IMR-90 (cell line): Measurements from ENCODE around the gene CENPT. TPM values are rescaled to one million over a fixed set of nuclear protein-coding genes. Genes with fewer than 3 reads are reported as not detected.

ENCODE experiments used
- ATAC-seq: fragments of 200-7000 bp; cut with Tn5 transposase; 2 replicates; pipeline ENCODE4 v1.9.1; 2020; ENCODE audit warnings: low read depth, mild to moderate bottlenecking, moderate library complexity
- BruUV-seq: library from RNA; stranded (reverse); fragments of 400-500 nt; replicated peaks from 2 replicates; lab custom pipeline; 2021; lab: Mats Ljungman, UMichigan
- CTCF ChIA-PET: fragments of 300-600 bp; formaldehyde crosslinking; extraction: SDS; loops from one replicate; lab custom pipeline; 2021; ENCODE audit warnings: antibody characterized with exemption; lab: Yijun Ruan, JAX
- POLR2A ChIA-PET: fragments of 300-600 bp; sonication (Branson Sonifier 250); formaldehyde crosslinking; loops from one replicate; lab custom pipeline; 2022; ENCODE audit warnings: antibody characterized with exemption; ENCODE audit not compliant: unreplicated experiment; lab: Charles Lee
- DNase-seq: peaks from one replicate; pipeline ENCODE4 v3.0.0; 2013
- H2AFZ ChIP-seq: replicated peaks from 2 replicates; pipeline ENCODE3; 2013; ENCODE audit warnings: low read length, mild to moderate bottlenecking; ENCODE audit not compliant: poor library complexity
- H2AK5ac ChIP-seq: 2 replicates; pipeline ENCODE4 v1.6.1; 2013; ENCODE audit warnings: low read depth, low read length, inconsistent platforms
- H2AK9ac ChIP-seq: replicated peaks from 2 replicates; pipeline ENCODE3; 2013; ENCODE audit warnings: mild to moderate bottlenecking, low read depth, low read length, moderate library complexity; ENCODE audit not compliant: poor library complexity
- H2BK120ac ChIP-seq: 2 replicates; pipeline ENCODE4 v1.6.1; 2013; ENCODE audit warnings: low read depth, low read length, inconsistent platforms
- H2BK15ac ChIP-seq: 3 replicates; pipeline ENCODE4 v1.6.1; 2013; ENCODE audit warnings: low read depth, low read length, inconsistent platforms
- H2BK20ac ChIP-seq: 2 replicates; pipeline ENCODE4 v1.6.1; 2013; ENCODE audit warnings: low read depth, mild to moderate bottlenecking, inconsistent platforms, low read length, moderate library complexity
- H2BK5ac ChIP-seq: 2 replicates; pipeline ENCODE4 v1.6.1; 2013; ENCODE audit warnings: mild to moderate bottlenecking, low read depth, low read length, inconsistent platforms; ENCODE audit not compliant: poor library complexity, severe bottlenecking
- H3K14ac ChIP-seq: replicated peaks from 2 replicates; pipeline ENCODE4 v1.6.1; 2013; ENCODE audit warnings: low read depth, low read length, inconsistent platforms
- H3K18ac ChIP-seq: 2 replicates; pipeline ENCODE4 v1.6.1; 2013; ENCODE audit warnings: low read depth, low read length, control low read depth
- H3K23ac ChIP-seq: 2 replicates; pipeline ENCODE4 v1.6.1; 2013; ENCODE audit warnings: low read depth, low read length, inconsistent platforms
- H3K27ac ChIP-seq: 2 replicates; pipeline ENCODE4 v1.5.1; 2013; ENCODE audit warnings: mild to moderate bottlenecking, control low read depth, low read length; ENCODE audit not compliant: insufficient read depth
- H3K27me3 ChIP-seq: 2 replicates; pipeline ENCODE4 v1.6.1; 2013; ENCODE audit warnings: low read length; ENCODE audit not compliant: control insufficient read depth, insufficient read depth
- H3K36me3 ChIP-seq: 2 replicates; pipeline ENCODE4 v1.6.1; 2013; ENCODE audit warnings: low read length, mixed read lengths; ENCODE audit not compliant: control insufficient read depth, insufficient read depth
- H3K4ac ChIP-seq: 2 replicates; pipeline ENCODE4 v1.6.1; 2013; ENCODE audit warnings: low read depth, low read length, inconsistent platforms
- H3K4me1 ChIP-seq: 2 replicates; pipeline ENCODE4 v1.6.1; 2013; ENCODE audit warnings: low read length, mixed read lengths; ENCODE audit not compliant: control insufficient read depth, insufficient read depth
- H3K4me2 ChIP-seq: 2 replicates; pipeline ENCODE4 v1.6.1; 2013; ENCODE audit warnings: low read depth, mild to moderate bottlenecking, control low read depth, low read length, moderate library complexity
- H3K4me3 ChIP-seq: 2 replicates; pipeline ENCODE4 v1.5.1; 2013; ENCODE audit warnings: low read depth, mild to moderate bottlenecking, control low read depth, low read length, moderate library complexity; ENCODE audit not compliant: insufficient read depth
- H3K56ac ChIP-seq: 2 replicates; pipeline ENCODE4 v1.6.1; 2013; ENCODE audit warnings: low read length, inconsistent platforms; ENCODE audit not compliant: insufficient read depth; ENCODE audit errors: extremely low read depth
- H3K79me1 ChIP-seq, 2 experiments: 2 replicates each; pipeline ENCODE4 v1.6.1; 2013; ENCODE audit warnings: low read length in 2 of 2, inconsistent platforms in 1 of 2, low read depth in 1 of 2
- H3K9ac ChIP-seq: 2 replicates; pipeline ENCODE4 v1.6.1; 2013; ENCODE audit warnings: low read depth, low read length, control low read depth
- H3K9me1 ChIP-seq: 2 replicates; pipeline ENCODE4 v1.6.1; 2013; ENCODE audit warnings: low read length, inconsistent platforms; ENCODE audit not compliant: insufficient read depth
- H3K9me3 ChIP-seq: 2 replicates; pipeline ENCODE4 v1.6.1; 2013; ENCODE audit warnings: low read length; ENCODE audit not compliant: control insufficient read depth, insufficient read depth
- H4K20me1 ChIP-seq: 2 replicates; pipeline ENCODE4 v1.6.1; 2013; ENCODE audit warnings: low read length, inconsistent platforms; ENCODE audit not compliant: insufficient read depth
- H4K5ac ChIP-seq: 2 replicates; pipeline ENCODE4 v1.6.1; 2013; ENCODE audit warnings: mild to moderate bottlenecking, low read depth, low read length, control low read depth
- H4K8ac ChIP-seq, 2 experiments: 2 replicates each; pipeline ENCODE4 v1.6.1; 2013; ENCODE audit warnings: low read depth in 2 of 2, low read length in 2 of 2, control low read depth in 1 of 2, inconsistent platforms in 1 of 2
- H4K91ac ChIP-seq: 2 replicates; pipeline ENCODE4 v1.6.1; 2013; ENCODE audit warnings: low read depth, low read length, inconsistent platforms; ENCODE audit not compliant: insufficient read depth
- BHLHE40 ChIP-seq: fragments of 150-350 bp; IDR thresholded peaks from 2 replicates; pipeline ENCODE4 v1.6.1; 2016; ENCODE audit warnings: mild to moderate bottlenecking, low read depth, low read length
- CEBPB ChIP-seq: IDR thresholded peaks from 2 replicates; pipeline ENCODE4 v1.6.1; 2012; ENCODE audit warnings: low read depth, low read length, improper control_type of control experiment
- CHD1 ChIP-seq: IDR thresholded peaks from 2 replicates; pipeline ENCODE4 v1.6.1; 2012; ENCODE audit warnings: low read depth, low read length, improper control_type of control experiment
- FOS ChIP-seq: fragments of 150-350 bp; IDR thresholded peaks from 2 replicates; pipeline ENCODE4 v1.6.1; 2016; ENCODE audit warnings: low read depth, low read length
- MAFK ChIP-seq: IDR thresholded peaks from 2 replicates; pipeline ENCODE4 v1.6.1; 2012; ENCODE audit warnings: low read depth, low read length, improper control_type of control experiment
- MAZ ChIP-seq: IDR thresholded peaks from 2 replicates; pipeline ENCODE4 v1.6.1; 2012; ENCODE audit warnings: low read depth, mild to moderate bottlenecking, low read length, improper control_type of control experiment, moderate library complexity, borderline replicate concordance
- MXI1 ChIP-seq: IDR thresholded peaks from 2 replicates; pipeline ENCODE4 v1.6.1; 2012; ENCODE audit warnings: low read depth, mild to moderate bottlenecking, low read length, moderate library complexity, borderline replicate concordance
- NFE2L2 ChIP-seq: fragments of 150-350 bp; IDR thresholded peaks from 2 replicates; pipeline ENCODE4 v1.6.1; 2016; ENCODE audit warnings: low read depth, mild to moderate bottlenecking, low read length
- POLR2A ChIP-seq: IDR thresholded peaks from 2 replicates; pipeline ENCODE4 v1.6.1; 2012; ENCODE audit warnings: mild to moderate bottlenecking, low read depth, low read length
- RAD21 ChIP-seq: IDR thresholded peaks from 2 replicates; pipeline ENCODE4 v1.6.1; 2012; ENCODE audit warnings: low read length, improper control_type of control experiment
- RCOR1 ChIP-seq: IDR thresholded peaks from 2 replicates; pipeline ENCODE4 v1.6.1; 2012; ENCODE audit warnings: mild to moderate bottlenecking, low read length, improper control_type of control experiment; ENCODE audit not compliant: insufficient replicate concordance
- RFX5 ChIP-seq: IDR thresholded peaks from 2 replicates; pipeline ENCODE4 v1.8.0; 2012; ENCODE audit warnings: low read depth, mild to moderate bottlenecking, low read length, moderate library complexity
- SMC3 ChIP-seq: fragments of 150-350 bp; IDR thresholded peaks from 2 replicates; pipeline ENCODE4 v1.6.1; 2016; ENCODE audit warnings: low read depth, mild to moderate bottlenecking, antibody characterized with exemption, low read length, moderate library complexity
- WGBS, 2 experiments: methylation state at CpG; one replicate each; pipeline versions ENCODE4 v1.1.5 to v1.1.7; 2013; ENCODE audit warnings: missing lambda C conversion rate in 2 of 2; ENCODE audit not compliant: insufficient read length in 1 of 2; ENCODE audit errors: extremely low coverage in 2 of 2; 5-methylcytosine and 5-hydroxymethylcytosine counted together
- dilution Hi-C: fragments of 300-500 bp; cut with HindIII; formaldehyde crosslinking; loops from one replicate; pipeline ENCODE4 v1.14.3; 2018; ENCODE audit warnings: low sequenced_read_pairs; ENCODE audit not compliant: unreplicated experiment
- in situ Hi-C: fragments of 300-500 bp; cut with MboI; formaldehyde crosslinking; loops from 3 replicates; pipeline ENCODE4 v1.14.3; 2019; ENCODE audit warnings: low sequenced_read_pairs, inconsistent platforms, mixed read lengths
- intact Hi-C: fragments of 100-400 bp; cut with micrococcal nuclease; formaldehyde crosslinking; loops from 2 replicates; pipeline ENCODE4 v1.10.0; 2022
- polyA plus RNA-seq, 3 experiments: library from polyadenylated mRNA; depleted of rRNA; stranded (reverse); fragments of >200 nt; gene quantifications; 2 replicates each; pipeline ENCODE4 v1.2.3, GENCODE V29; 2012; ENCODE audit warnings: low replicate concordance in 1 of 3
- total RNA-seq: library from RNA; depleted of rRNA; stranded (reverse); fragments of >200 nt; gene quantifications from 2 replicates; pipeline ENCODE4 v1.2.3, GENCODE V29; 2012
- TF ChIP-seq, protein P1 (sequence below): fragments of 150-350 bp; IDR thresholded peaks from 2 replicates; pipeline ENCODE4 v1.6.1; 2016; ENCODE audit warnings: low read depth, mild to moderate bottlenecking, low read length, moderate library complexity, borderline replicate concordance
- TF ChIP-seq, protein P2 (sequence below): conservative IDR thresholded peaks from 2 replicates; pipeline ENCODE4 v1.5.1; 2012; ENCODE audit warnings: mild to moderate bottlenecking, low read depth, low read length, improper control_type of control experiment
- TF ChIP-seq, protein P3 (sequence below): fragments of 150-350 bp; IDR thresholded peaks from 2 replicates; pipeline ENCODE4 v1.6.1; 2017; ENCODE audit warnings: mild to moderate bottlenecking, antibody characterized with exemption, low read length, low read depth

CENPT gene
- total and polyA plus RNA-seq, 2 of the 4 experiments (the other 2 are of a cell fraction), result 33.3 to 83.1 TPM

DNA sequence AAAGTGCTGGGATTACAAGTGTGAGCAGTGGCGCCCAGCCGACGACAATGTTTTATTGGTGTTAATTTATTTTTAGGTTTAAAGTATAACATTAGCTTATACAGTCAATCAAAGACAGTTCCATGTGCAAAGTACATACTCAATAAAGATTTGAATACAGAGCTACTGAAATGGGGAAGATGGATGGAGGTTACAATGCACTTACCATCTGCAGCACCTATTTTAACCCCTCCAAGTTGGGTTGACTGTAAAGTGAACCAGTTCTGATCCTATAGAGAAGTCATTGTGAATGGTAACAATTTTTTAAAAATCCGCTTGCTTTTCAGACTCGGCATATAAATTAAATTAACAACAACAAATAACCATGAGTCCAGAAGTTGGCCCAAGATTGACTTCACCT lies 44.9 kb upstream of the CENPT start:
- Histone ChIP-seq H4K8ac (peak overlapping the region; percentile 73 to 85), H4K91ac (no peak overlapping the region), H4K20me1 (peaks cover 18% of the 10 kb centered on the region), H3K9ac (peak overlapping the region; percentile 82), H2AFZ (no peak overlapping the region), H4K5ac (no peak overlapping the region; the same call in 1 of the 2 replicates), H2BK20ac (no peak overlapping the region), H3K36me3 (no peaks in the 10 kb centered on the region), H2BK120ac (no peak overlapping the region), H3K23ac (no peak overlapping the region), H2AK5ac (no peak overlapping the region), H3K9me1 (0 out of 2 replicates have a peak, but pooled peaks cover 12% of the 10 kb centered on the region), H3K14ac (0 out of 2 replicates have a peak overlapping the region, but pooled peaks have one; percentile 90), H2BK15ac (no peak overlapping the region), H3K4me1 (peaks cover 9% of the 10 kb centered on the region), H3K27me3 (no peaks in the 10 kb centered on the region), H2BK5ac (peak overlapping the region; percentile 25), H3K18ac (no peak overlapping the region), H3K79me1 (peaks cover 10 to 40% of the 10 kb centered on the region in 2 experiments), H3K4ac (no peak overlapping the region; the same call in 1 of the 2 replicates), H2AK9ac (no peak overlapping the region), H3K9me3 (no peaks in the 10 kb centered on the region), H3K4me3 (peak overlapping the region; percentile 57; the same call in 1 of the 2 replicates), H3K56ac (no peak overlapping the region), H3K27ac (no peak overlapping the region), H3K4me2 (peak overlapping the region; percentile 90)
- no TSS peak for BruUV-seq
- WGBS, 2 experiments, result no CpG with 5 or more reads among the region's 5 CpGs
- DNase-seq (no peak), ATAC-seq (no peak)
- in situ Hi-C loops (no loop called here), intact Hi-C loops (no loop called here), dilution Hi-C loops (no loop called here)
- CTCF ChIA-PET, result interaction anchor here (1.6 kb wide), 1 partner anchor 9 kb away, joined by 8 read pairs; no protein-coding TSS in a partner anchor
- TF ChIP-seq SMC3, result no peak
- no peak for TF ChIP-seq FOS
- TF ChIP-seq, protein P1, sequence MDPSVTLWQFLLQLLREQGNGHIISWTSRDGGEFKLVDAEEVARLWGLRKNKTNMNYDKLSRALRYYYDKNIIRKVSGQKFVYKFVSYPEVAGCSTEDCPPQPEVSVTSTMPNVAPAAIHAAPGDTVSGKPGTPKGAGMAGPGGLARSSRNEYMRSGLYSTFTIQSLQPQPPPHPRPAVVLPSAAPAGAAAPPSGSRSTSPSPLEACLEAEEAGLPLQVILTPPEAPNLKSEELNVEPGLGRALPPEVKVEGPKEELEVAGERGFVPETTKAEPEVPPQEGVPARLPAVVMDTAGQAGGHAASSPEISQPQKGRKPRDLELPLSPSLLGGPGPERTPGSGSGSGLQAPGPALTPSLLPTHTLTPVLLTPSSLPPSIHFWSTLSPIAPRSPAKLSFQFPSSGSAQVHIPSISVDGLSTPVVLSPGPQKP, result no peak
- TF ChIP-seq NFE2L2, result no peak
- TF ChIP-seq RCOR1, result no peak
- no peak for TF ChIP-seq MAZ
- TF ChIP-seq, protein P2, sequence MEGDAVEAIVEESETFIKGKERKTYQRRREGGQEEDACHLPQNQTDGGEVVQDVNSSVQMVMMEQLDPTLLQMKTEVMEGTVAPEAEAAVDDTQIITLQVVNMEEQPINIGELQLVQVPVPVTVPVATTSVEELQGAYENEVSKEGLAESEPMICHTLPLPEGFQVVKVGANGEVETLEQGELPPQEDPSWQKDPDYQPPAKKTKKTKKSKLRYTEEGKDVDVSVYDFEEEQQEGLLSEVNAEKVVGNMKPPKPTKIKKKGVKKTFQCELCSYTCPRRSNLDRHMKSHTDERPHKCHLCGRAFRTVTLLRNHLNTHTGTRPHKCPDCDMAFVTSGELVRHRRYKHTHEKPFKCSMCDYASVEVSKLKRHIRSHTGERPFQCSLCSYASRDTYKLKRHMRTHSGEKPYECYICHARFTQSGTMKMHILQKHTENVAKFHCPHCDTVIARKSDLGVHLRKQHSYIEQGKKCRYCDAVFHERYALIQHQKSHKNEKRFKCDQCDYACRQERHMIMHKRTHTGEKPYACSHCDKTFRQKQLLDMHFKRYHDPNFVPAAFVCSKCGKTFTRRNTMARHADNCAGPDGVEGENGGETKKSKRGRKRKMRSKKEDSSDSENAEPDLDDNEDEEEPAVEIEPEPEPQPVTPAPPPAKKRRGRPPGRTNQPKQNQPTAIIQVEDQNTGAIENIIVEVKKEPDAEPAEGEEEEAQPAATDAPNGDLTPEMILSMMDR, result no peak
- no peak for TF ChIP-seq MAFK
- no peak for TF ChIP-seq RFX5
- TF ChIP-seq BHLHE40, result no peak
- TF ChIP-seq MXI1, result no peak
- TF ChIP-seq RAD21, result no peak
- no peak for TF ChIP-seq CEBPB
- no peak for TF ChIP-seq POLR2A
- TF ChIP-seq, protein P3, sequence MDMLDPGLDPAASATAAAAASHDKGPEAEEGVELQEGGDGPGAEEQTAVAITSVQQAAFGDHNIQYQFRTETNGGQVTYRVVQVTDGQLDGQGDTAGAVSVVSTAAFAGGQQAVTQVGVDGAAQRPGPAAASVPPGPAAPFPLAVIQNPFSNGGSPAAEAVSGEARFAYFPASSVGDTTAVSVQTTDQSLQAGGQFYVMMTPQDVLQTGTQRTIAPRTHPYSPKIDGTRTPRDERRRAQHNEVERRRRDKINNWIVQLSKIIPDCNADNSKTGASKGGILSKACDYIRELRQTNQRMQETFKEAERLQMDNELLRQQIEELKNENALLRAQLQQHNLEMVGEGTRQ, result no peak
- TF ChIP-seq CHD1, result no peak
- POLR2A ChIA-PET, result interaction anchor here (0.6 kb wide), 1 partner anchor 62 kb away, joined by 3 read pairs; no protein-coding TSS in a partner anchor
